ENCODE results near the gene SP2. TPM values are rescaled to one million over a fixed set of nuclear protein-coding genes. Genes with fewer than 3 reads are reported as not detected.

Gene SP2
- total and polyA plus RNA-seq, 2 of the 13 experiments (the other 11 are each of a cell fraction or from before 2014, with no cell fraction given), result 1.4 to 4.8 TPM

- TF ChIP-seq, protein P1, sequence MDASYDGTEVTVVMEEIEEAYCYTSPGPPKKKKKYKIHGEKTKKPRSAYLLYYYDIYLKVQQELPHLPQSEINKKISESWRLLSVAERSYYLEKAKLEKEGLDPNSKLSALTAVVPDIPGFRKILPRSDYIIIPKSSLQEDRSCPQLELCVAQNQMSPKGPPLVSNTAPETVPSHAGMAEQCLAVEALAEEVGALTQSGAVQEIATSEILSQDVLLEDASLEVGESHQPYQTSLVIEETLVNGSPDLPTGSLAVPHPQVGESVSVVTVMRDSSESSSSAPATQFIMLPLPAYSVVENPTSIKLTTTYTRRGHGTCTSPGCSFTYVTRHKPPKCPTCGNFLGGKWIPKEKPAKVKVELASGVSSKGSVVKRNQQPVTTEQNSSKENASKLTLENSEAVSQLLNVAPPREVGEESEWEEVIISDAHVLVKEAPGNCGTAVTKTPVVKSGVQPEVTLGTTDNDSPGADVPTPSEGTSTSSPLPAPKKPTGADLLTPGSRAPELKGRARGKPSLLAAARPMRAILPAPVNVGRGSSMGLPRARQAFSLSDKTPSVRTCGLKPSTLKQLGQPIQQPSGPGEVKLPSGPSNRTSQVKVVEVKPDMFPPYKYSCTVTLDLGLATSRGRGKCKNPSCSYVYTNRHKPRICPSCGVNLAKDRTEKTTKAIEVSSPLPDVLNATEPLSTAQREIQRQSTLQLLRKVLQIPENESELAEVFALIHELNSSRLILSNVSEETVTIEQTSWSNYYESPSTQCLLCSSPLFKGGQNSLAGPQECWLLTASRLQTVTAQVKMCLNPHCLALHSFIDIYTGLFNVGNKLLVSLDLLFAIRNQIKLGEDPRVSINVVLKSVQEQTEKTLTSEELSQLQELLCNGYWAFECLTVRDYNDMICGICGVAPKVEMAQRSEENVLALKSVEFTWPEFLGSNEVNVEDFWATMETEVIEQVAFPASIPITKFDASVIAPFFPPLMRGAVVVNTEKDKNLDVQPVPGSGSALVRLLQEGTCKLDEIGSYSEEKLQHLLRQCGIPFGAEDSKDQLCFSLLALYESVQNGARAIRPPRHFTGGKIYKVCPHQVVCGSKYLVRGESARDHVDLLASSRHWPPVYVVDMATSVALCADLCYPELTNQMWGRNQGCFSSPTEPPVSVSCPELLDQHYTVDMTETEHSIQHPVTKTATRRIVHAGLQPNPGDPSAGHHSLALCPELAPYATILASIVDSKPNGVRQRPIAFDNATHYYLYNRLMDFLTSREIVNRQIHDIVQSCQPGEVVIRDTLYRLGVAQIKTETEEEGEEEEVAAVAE (CRISPR knock-in tag; IDR thresholded peaks at IDR 0.05; ENCODE audit: borderline replicate concordance), result no peak
- TF ChIP-seq ZEB1 (IDR thresholded peaks at IDR 0.05; ENCODE audit: insufficient replicate concordance, low read depth), result peak; percentile 83
- TF ChIP-seq, protein P2, sequence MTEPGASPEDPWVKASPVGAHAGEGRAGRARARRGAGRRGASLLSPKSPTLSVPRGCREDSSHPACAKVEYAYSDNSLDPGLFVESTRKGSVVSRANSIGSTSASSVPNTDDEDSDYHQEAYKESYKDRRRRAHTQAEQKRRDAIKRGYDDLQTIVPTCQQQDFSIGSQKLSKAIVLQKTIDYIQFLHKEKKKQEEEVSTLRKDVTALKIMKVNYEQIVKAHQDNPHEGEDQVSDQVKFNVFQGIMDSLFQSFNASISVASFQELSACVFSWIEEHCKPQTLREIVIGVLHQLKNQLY (CRISPR knock-in tag; IDR thresholded peaks at IDR 0.05), result no peak
- TF ChIP-seq, protein P3, sequence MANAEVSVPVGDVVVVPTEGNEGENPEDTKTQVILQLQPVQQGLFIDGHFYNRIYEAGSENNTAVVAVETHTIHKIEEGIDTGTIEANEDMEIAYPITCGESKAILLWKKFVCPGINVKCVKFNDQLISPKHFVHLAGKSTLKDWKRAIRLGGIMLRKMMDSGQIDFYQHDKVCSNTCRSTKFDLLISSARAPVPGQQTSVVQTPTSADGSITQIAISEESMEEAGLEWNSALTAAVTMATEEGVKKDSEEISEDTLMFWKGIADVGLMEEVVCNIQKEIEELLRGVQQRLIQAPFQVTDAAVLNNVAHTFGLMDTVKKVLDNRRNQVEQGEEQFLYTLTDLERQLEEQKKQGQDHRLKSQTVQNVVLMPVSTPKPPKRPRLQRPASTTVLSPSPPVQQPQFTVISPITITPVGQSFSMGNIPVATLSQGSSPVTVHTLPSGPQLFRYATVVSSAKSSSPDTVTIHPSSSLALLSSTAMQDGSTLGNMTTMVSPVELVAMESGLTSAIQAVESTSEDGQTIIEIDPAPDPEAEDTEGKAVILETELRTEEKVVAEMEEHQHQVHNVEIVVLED (CRISPR knock-in tag; IDR thresholded peaks at IDR 0.05; ENCODE audit: borderline replicate concordance), result no peak
- no peak; the same call in 1 of the 2 replicates for TF ChIP-seq ZNF512 (CRISPR knock-in tag; IDR thresholded peaks at IDR 0.05)
- no peak for TF ChIP-seq ATF4 (CRISPR knock-in tag; IDR thresholded peaks at IDR 0.05)
- 0 out of 2 replicates have a peak, but pooled peaks have one; percentile 30 for TF ChIP-seq SIX1 (CRISPR knock-in tag; IDR thresholded peaks at IDR 0.05; ENCODE audit: borderline replicate concordance)
- peak; percentile 90 for TF ChIP-seq DR1 (CRISPR knock-in tag; IDR thresholded peaks at IDR 0.05)
- no peak for TF ChIP-seq FOXJ3 (CRISPR knock-in tag; IDR thresholded peaks at IDR 0.05; ENCODE audit: borderline replicate concordance)
- peak; percentile 45; the same call in 1 of the 2 replicates for TF ChIP-seq SSRP1 (CRISPR knock-in tag; IDR thresholded peaks at IDR 0.05)
- TF ChIP-seq ZFP36 (IDR thresholded peaks at IDR 0.05; ENCODE audit: borderline replicate concordance, low read depth, low read length, partially characterized antibody), result no peak
- TF ChIP-seq KMT2B (CRISPR knock-in tag; IDR thresholded peaks at IDR 0.05), result peak; percentile 65; the same call in 1 of the 2 replicates
- TF ChIP-seq CHD2 (IDR thresholded peaks at IDR 0.05; ENCODE audit: low read depth, low read length), result no peak
- 0 out of 2 replicates have a peak, but pooled peaks have one; percentile 4 for TF ChIP-seq SNAI1 (CRISPR knock-in tag; IDR thresholded peaks at IDR 0.05; ENCODE audit: borderline replicate concordance)
- TF ChIP-seq ZNF687 (CRISPR knock-in tag; IDR thresholded peaks at IDR 0.05), result no peak; the same call in 1 of the 2 replicates
Measured at GRCh38 chr17:47895347-47895855, 635 bp upstream of the SP2 start (continued).

Data from HepG2 (cell line).